ENCODE measurements around the gene ZNF212.

GRCh38 chr7:149209518-149210269, 29.8 kb upstream of the ZNF212 start:
- TF ChIP-seq POLR2A (IDR thresholded peaks at IDR 0.05; ENCODE audit: low read depth) (no peak), CTCF (IDR thresholded peaks at IDR 0.05) (peak in 2 of 3 experiments; percentile 19 to 45), EP300 (IDR thresholded peaks at IDR 0.05) (no peak)
